Lower leg skin (tissue), 3 donors: ENCODE data around the gene CHRNG.

Experiments used
- POLR2A ChIP-seq, 2 donors: fragments of 450-650 bp; IDR thresholded peaks; one replicate each; pipeline ENCODE4 v1.6.1; 2016 to 2017; ENCODE audit warnings: antibody characterized with exemption in 2 of 2, mild to moderate bottlenecking in 1 of 2, moderate library complexity in 1 of 2
- TF ChIP-seq, protein P1 (sequence below), 3 donors: fragments of 450-650 bp; IDR thresholded peaks; one replicate each; pipeline ENCODE4 v1.5.1; 2016; ENCODE audit warnings: antibody characterized with exemption in 3 of 3, mild to moderate bottlenecking in 3 of 3, moderate library complexity in 2 of 3

DNA sequence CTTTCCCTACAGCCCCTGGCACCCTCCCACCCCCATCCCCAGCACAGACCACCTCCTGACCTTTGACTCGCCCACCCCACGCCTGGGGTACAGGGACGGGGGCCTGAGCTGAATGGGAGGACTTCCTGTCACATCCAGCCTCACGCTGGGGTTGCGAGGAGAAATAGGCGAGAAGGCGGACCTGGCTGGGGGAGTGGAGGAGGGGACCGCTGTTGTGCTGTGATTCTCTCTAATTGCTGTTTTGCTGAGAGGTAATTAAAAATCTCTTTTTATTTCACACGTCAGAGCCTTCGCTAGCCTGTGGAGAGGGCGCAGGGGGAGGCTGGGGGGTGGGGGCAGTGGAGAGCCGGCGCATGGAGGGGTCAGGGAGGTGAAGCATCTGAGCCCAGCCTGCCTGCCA lies 42.1 kb upstream of the CHRNG start:
- TF ChIP-seq, protein P1, sequence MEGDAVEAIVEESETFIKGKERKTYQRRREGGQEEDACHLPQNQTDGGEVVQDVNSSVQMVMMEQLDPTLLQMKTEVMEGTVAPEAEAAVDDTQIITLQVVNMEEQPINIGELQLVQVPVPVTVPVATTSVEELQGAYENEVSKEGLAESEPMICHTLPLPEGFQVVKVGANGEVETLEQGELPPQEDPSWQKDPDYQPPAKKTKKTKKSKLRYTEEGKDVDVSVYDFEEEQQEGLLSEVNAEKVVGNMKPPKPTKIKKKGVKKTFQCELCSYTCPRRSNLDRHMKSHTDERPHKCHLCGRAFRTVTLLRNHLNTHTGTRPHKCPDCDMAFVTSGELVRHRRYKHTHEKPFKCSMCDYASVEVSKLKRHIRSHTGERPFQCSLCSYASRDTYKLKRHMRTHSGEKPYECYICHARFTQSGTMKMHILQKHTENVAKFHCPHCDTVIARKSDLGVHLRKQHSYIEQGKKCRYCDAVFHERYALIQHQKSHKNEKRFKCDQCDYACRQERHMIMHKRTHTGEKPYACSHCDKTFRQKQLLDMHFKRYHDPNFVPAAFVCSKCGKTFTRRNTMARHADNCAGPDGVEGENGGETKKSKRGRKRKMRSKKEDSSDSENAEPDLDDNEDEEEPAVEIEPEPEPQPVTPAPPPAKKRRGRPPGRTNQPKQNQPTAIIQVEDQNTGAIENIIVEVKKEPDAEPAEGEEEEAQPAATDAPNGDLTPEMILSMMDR (IDR thresholded peaks at IDR 0.05): no peak
- no peak for TF ChIP-seq POLR2A (IDR thresholded peaks at IDR 0.05)
